GM23338 (cell line): ENCODE measurements around the gene NAALADL2. TPM values are rescaled to one million over a fixed set of nuclear protein-coding genes. Genes with fewer than 3 reads are reported as not detected.

ENCODE experiments used
- ATAC-seq: fragments of 200-7000 bp; cut with Tn5 transposase; 3 replicates; pipeline ENCODE4 v1.9.1; 2020
- DNase-seq: peaks from one replicate; pipeline ENCODE4 v3.0.0-alpha.2; 2015; ENCODE audit warnings: low spot score
- H2AFZ ChIP-seq: fragments of 200-600 bp; sonication (generic); 2 replicates; pipeline ENCODE4 v1.8.0; 2016; ENCODE audit warnings: antibody characterized with exemption, mild to moderate bottlenecking, moderate library complexity
- H3F3A ChIP-seq: fragments of 200-600 bp; sonication (generic); replicated peaks from 2 replicates; pipeline ENCODE4 v1.8.0; 2017; ENCODE audit warnings: antibody characterized with exemption, mixed run types, low read depth
- H3K27ac ChIP-seq: fragments of 200-600 bp; sonication (generic); 2 replicates; pipeline ENCODE4 v1.6.1; 2016; ENCODE audit warnings: low read depth
- H3K27me3 ChIP-seq: fragments of 200-600 bp; sonication (generic); 2 replicates; pipeline ENCODE4 v1.8.0; 2016; ENCODE audit warnings: mild to moderate bottlenecking, mixed run types, moderate library complexity; ENCODE audit not compliant: insufficient read depth
- H3K36me3 ChIP-seq: fragments of 200-600 bp; sonication (generic); 2 replicates; pipeline ENCODE4 v1.8.0; 2016; ENCODE audit warnings: mild to moderate bottlenecking; ENCODE audit not compliant: insufficient read depth
- H3K4me1 ChIP-seq: fragments of 200-600 bp; sonication (generic); 2 replicates; pipeline ENCODE4 v1.8.0; 2016; ENCODE audit warnings: mild to moderate bottlenecking, moderate library complexity; ENCODE audit not compliant: insufficient read depth
- H3K4me2 ChIP-seq: fragments of 200-600 bp; sonication (generic); 2 replicates; pipeline ENCODE4 v1.7.1; 2017; ENCODE audit warnings: mixed run types
- H3K4me3 ChIP-seq: fragments of 200-600 bp; sonication (generic); 2 replicates; pipeline ENCODE4 v1.6.1; 2016; ENCODE audit warnings: mixed run types
- H3K79me2 ChIP-seq: fragments of 200-600 bp; sonication (generic); replicated peaks from 2 replicates; pipeline ENCODE4 v1.8.0; 2017; ENCODE audit warnings: mild to moderate bottlenecking; ENCODE audit not compliant: insufficient read depth
- H3K9me2 ChIP-seq: fragments of 200-600 bp; sonication (generic); 2 replicates; pipeline ENCODE4 v1.8.0; 2017; ENCODE audit not compliant: insufficient read depth
- H4K20me1 ChIP-seq: fragments of 200-600 bp; sonication (generic); replicated peaks from 2 replicates; pipeline ENCODE4 v1.8.0; 2017; ENCODE audit warnings: mild to moderate bottlenecking; ENCODE audit not compliant: insufficient read depth
- H3K27ac Mint-ChIP-seq: 2 replicates; pipeline ENCODE4 v1.8.0; 2020; ENCODE audit warnings: inconsistent platforms, mild to moderate bottlenecking, moderate library complexity, mixed read lengths
- H3K27me3 Mint-ChIP-seq: 3 replicates; pipeline ENCODE4 v1.8.0; 2022; ENCODE audit warnings: low read depth, mild to moderate bottlenecking, moderate library complexity, mixed read lengths, inconsistent platforms; ENCODE audit not compliant: insufficient read depth, poor library complexity
- H3K36me3 Mint-ChIP-seq: 3 replicates; pipeline ENCODE4 v1.8.0; 2021; ENCODE audit warnings: low read depth, mild to moderate bottlenecking, inconsistent platforms, moderate library complexity, mixed read lengths
- H3K4me1 Mint-ChIP-seq: 3 replicates; pipeline ENCODE4 v1.8.0; 2020; ENCODE audit warnings: mild to moderate bottlenecking, inconsistent platforms, mixed read lengths
- H3K4me3 Mint-ChIP-seq: 3 replicates; pipeline ENCODE4 v1.8.0; 2021; ENCODE audit warnings: moderate library complexity, mild to moderate bottlenecking, inconsistent platforms, mixed read lengths
- H3K9me3 Mint-ChIP-seq: 3 replicates; pipeline ENCODE4 v1.8.0; 2020; ENCODE audit warnings: moderate library complexity, mild to moderate bottlenecking, inconsistent platforms, mixed read lengths
- CREB1 ChIP-seq: fragments of 250-450 bp; sonication (Bioruptor Pico); IDR thresholded peaks from 2 replicates; pipeline ENCODE4 v1.5.0; 2020; ENCODE audit warnings: low read depth, mild to moderate bottlenecking, moderate library complexity
- EZH2 ChIP-seq: fragments of 200-600 bp; sonication (generic); IDR thresholded peaks from one replicate; pipeline ENCODE4 v1.8.0; 2017; ENCODE audit warnings: antibody characterized with exemption, mild to moderate bottlenecking, low read depth; ENCODE audit not compliant: unreplicated experiment
- EZH2phosphoT487 ChIP-seq: fragments of 200-600 bp; sonication (generic); IDR thresholded peaks from one replicate; pipeline ENCODE4 v1.8.1; 2018; ENCODE audit warnings: antibody characterized with exemption; ENCODE audit not compliant: unreplicated experiment
- JUNB ChIP-seq: IDR thresholded peaks from one replicate; pipeline ENCODE4 v1.6.1; 2016; ENCODE audit warnings: antibody characterized with exemption; ENCODE audit not compliant: unreplicated experiment
- NANOG ChIP-seq: IDR thresholded peaks from 2 replicates; pipeline ENCODE4 v1.6.1; 2016; ENCODE audit warnings: antibody characterized with exemption, borderline replicate concordance
- POLR2AphosphoS5 ChIP-seq: IDR thresholded peaks from 2 replicates; pipeline ENCODE4 v1.6.1; 2016; ENCODE audit warnings: antibody characterized with exemption, low read depth
- STAT1 ChIP-seq: IDR thresholded peaks from one replicate; pipeline ENCODE4 v1.6.1; 2016; ENCODE audit warnings: antibody characterized with exemption; ENCODE audit not compliant: unreplicated experiment
- ZNF114 ChIP-seq: fragments of 250-450 bp; sonication (Bioruptor Pico); IDR thresholded peaks from 2 replicates; pipeline ENCODE4 v1.5.0; 2020; ENCODE audit warnings: mild to moderate bottlenecking, moderate library complexity
- ZNF331 ChIP-seq: fragments of 250-450 bp; sonication (Bioruptor Pico); IDR thresholded peaks from 2 replicates; pipeline ENCODE4 v1.5.0; 2020; ENCODE audit warnings: low read depth, mild to moderate bottlenecking, moderate library complexity
- polyA plus RNA-seq: library from polyadenylated mRNA; unstranded; fragments of >200 nt; fragmentation: Nextera tagmentation; extraction: Ambion mirVana; gene quantifications from 2 replicates; pipeline ENCODE4 v1.2.1, GENCODE V29; 2016
- total RNA-seq: library from RNA; depleted of rRNA; stranded (reverse); fragments of >200 nt; shearing (Covaris generic); gene quantifications from 2 replicates; pipeline ENCODE4 v1.2.3, GENCODE V29; 2014
- TF ChIP-seq, protein P1 (sequence below): IDR thresholded peaks from one replicate; pipeline ENCODE4 v1.6.1; 2018; ENCODE audit warnings: antibody characterized with exemption; ENCODE audit not compliant: unreplicated experiment
- TF ChIP-seq, protein P2 (sequence below): fragments of 250-450 bp; sonication (Bioruptor Pico); IDR thresholded peaks from 2 replicates; pipeline ENCODE4 v1.5.0; 2020; ENCODE audit warnings: mild to moderate bottlenecking, moderate library complexity
- TF ChIP-seq, protein P3 (sequence below), 2 experiments: fragments of 200-600 bp in 1 of 2; sonication (generic) in 1 of 2; conservative IDR thresholded peaks; 2 replicates each; pipeline versions ENCODE4 v1.5.1 to v1.6.1; 2016 to 2017; ENCODE audit warnings: antibody characterized with exemption in 2 of 2, low read depth in 2 of 2, mild to moderate bottlenecking in 2 of 2, moderate library complexity in 1 of 2
- TF ChIP-seq, protein P4 (sequence below): IDR thresholded peaks from 2 replicates; pipeline ENCODE4 v1.6.1; 2016; ENCODE audit warnings: antibody characterized with exemption

Gene NAALADL2
- total and polyA plus RNA-seq, 2 experiments from 2014 or later, result 1.6 to 2.6 TPM

DNA sequence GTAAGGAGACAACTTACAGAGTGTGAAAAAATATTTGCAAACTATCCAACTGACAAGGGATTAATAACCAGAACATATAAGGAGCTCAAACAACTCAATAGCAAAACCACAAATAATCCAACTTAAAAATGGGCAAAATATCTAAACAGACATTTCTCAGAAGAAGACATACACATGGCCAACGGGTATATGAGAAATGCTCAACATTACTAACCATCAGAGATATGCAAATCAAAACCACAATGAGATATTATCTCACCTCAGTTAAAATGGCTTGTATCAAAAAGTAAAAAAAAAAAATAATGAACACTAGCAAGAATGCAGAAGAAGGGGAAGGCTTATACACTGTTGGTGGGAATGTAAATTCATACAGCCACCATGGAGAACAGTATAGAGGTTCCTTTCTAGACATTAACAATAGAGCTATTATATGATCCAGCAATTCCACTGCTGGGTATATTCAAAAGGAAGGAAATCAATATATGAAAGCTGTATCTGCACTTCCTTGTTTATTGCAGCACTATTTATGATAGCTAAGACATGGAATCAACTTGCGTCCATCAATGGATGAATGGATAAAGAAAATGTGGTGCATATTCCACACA is 998.6 kb downstream of the NAALADL2 start:
- H3K27ac Mint-ChIP-seq, result no peak overlapping the region
- Histone ChIP-seq H2AFZ (no peak overlapping the region), H3F3A (no peaks in the 10 kb centered on the region), H3K79me2 (no peaks in the 10 kb centered on the region), H3K4me2 (no peak overlapping the region), H3K4me1 (no peaks in the 10 kb centered on the region), H3K9me2 (no peaks in the 10 kb centered on the region; the same call in 1 of the 2 replicates), H3K27me3 (no peaks in the 10 kb centered on the region), H3K4me3 (no peak overlapping the region), H4K20me1 (no peaks in the 10 kb centered on the region), H3K36me3 (no peaks in the 10 kb centered on the region), H3K27ac (no peak overlapping the region)
- no peaks in the 10 kb centered on the region for H3K4me1 Mint-ChIP-seq
- H3K27me3 Mint-ChIP-seq, result no peaks in the 10 kb centered on the region
- H3K9me3 Mint-ChIP-seq, result no peaks in the 10 kb centered on the region
- ATAC-seq, result no peak
- DNase-seq, result no peak
- H3K36me3 Mint-ChIP-seq, result no peaks in the 10 kb centered on the region
- no peak overlapping the region for H3K4me3 Mint-ChIP-seq
- TF ChIP-seq POLR2AphosphoS5, result no peak
- no peak for TF ChIP-seq ZNF114 (CRISPR knock-in tag)
- TF ChIP-seq, protein P1, sequence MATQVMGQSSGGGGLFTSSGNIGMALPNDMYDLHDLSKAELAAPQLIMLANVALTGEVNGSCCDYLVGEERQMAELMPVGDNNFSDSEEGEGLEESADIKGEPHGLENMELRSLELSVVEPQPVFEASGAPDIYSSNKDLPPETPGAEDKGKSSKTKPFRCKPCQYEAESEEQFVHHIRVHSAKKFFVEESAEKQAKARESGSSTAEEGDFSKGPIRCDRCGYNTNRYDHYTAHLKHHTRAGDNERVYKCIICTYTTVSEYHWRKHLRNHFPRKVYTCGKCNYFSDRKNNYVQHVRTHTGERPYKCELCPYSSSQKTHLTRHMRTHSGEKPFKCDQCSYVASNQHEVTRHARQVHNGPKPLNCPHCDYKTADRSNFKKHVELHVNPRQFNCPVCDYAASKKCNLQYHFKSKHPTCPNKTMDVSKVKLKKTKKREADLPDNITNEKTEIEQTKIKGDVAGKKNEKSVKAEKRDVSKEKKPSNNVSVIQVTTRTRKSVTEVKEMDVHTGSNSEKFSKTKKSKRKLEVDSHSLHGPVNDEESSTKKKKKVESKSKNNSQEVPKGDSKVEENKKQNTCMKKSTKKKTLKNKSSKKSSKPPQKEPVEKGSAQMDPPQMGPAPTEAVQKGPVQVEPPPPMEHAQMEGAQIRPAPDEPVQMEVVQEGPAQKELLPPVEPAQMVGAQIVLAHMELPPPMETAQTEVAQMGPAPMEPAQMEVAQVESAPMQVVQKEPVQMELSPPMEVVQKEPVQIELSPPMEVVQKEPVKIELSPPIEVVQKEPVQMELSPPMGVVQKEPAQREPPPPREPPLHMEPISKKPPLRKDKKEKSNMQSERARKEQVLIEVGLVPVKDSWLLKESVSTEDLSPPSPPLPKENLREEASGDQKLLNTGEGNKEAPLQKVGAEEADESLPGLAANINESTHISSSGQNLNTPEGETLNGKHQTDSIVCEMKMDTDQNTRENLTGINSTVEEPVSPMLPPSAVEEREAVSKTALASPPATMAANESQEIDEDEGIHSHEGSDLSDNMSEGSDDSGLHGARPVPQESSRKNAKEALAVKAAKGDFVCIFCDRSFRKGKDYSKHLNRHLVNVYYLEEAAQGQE, result no peak
- TF ChIP-seq EZH2, result no peak
- TF ChIP-seq JUNB, result no peak
- no peak for TF ChIP-seq ZNF331 (CRISPR knock-in tag)
- TF ChIP-seq EZH2phosphoT487, result no peak
- TF ChIP-seq, protein P2, sequence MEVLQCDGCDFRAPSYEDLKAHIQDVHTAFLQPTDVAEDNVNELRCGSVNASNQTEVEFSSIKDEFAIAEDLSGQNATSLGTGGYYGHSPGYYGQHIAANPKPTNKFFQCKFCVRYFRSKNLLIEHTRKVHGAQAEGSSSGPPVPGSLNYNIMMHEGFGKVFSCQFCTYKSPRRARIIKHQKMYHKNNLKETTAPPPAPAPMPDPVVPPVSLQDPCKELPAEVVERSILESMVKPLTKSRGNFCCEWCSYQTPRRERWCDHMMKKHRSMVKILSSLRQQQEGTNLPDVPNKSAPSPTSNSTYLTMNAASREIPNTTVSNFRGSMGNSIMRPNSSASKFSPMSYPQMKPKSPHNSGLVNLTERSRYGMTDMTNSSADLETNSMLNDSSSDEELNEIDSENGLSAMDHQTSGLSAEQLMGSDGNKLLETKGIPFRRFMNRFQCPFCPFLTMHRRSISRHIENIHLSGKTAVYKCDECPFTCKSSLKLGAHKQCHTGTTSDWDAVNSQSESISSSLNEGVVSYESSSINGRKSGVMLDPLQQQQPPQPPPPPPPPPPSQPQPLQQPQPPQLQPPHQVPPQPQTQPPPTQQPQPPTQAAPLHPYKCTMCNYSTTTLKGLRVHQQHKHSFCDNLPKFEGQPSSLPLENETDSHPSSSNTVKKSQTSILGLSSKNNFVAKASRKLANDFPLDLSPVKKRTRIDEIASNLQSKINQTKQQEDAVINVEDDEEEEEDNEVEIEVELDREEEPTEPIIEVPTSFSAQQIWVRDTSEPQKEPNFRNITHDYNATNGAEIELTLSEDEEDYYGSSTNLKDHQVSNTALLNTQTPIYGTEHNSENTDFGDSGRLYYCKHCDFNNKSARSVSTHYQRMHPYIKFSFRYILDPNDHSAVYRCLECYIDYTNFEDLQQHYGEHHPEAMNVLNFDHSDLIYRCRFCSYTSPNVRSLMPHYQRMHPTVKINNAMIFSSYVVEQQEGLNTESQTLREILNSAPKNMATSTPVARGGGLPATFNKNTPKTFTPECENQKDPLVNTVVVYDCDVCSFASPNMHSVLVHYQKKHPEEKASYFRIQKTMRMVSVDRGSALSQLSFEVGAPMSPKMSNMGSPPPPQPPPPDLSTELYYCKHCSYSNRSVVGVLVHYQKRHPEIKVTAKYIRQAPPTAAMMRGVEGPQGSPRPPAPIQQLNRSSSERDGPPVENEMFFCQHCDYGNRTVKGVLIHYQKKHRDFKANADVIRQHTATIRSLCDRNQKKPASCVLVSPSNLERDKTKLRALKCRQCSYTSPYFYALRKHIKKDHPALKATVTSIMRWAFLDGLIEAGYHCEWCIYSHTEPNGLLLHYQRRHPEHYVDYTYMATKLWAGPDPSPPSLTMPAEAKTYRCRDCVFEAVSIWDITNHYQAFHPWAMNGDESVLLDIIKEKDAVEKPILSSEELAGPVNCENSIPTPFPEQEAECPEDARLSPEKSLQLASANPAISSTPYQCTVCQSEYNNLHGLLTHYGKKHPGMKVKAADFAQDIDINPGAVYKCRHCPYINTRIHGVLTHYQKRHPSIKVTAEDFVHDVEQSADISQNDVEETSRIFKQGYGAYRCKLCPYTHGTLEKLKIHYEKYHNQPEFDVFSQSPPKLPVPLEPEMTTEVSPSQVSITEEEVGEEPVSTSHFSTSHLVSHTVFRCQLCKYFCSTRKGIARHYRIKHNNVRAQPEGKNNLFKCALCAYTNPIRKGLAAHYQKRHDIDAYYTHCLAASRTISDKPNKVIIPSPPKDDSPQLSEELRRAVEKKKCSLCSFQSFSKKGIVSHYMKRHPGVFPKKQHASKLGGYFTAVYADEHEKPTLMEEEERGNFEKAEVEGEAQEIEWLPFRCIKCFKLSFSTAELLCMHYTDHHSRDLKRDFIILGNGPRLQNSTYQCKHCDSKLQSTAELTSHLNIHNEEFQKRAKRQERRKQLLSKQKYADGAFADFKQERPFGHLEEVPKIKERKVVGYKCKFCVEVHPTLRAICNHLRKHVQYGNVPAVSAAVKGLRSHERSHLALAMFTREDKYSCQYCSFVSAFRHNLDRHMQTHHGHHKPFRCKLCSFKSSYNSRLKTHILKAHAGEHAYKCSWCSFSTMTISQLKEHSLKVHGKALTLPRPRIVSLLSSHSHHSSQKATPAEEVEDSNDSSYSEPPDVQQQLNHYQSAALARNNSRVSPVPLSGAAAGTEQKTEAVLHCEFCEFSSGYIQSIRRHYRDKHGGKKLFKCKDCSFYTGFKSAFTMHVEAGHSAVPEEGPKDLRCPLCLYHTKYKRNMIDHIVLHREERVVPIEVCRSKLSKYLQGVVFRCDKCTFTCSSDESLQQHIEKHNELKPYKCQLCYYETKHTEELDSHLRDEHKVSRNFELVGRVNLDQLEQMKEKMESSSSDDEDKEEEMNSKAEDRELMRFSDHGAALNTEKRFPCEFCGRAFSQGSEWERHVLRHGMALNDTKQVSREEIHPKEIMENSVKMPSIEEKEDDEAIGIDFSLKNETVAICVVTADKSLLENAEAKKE, result no peak
- TF ChIP-seq, protein P3, sequence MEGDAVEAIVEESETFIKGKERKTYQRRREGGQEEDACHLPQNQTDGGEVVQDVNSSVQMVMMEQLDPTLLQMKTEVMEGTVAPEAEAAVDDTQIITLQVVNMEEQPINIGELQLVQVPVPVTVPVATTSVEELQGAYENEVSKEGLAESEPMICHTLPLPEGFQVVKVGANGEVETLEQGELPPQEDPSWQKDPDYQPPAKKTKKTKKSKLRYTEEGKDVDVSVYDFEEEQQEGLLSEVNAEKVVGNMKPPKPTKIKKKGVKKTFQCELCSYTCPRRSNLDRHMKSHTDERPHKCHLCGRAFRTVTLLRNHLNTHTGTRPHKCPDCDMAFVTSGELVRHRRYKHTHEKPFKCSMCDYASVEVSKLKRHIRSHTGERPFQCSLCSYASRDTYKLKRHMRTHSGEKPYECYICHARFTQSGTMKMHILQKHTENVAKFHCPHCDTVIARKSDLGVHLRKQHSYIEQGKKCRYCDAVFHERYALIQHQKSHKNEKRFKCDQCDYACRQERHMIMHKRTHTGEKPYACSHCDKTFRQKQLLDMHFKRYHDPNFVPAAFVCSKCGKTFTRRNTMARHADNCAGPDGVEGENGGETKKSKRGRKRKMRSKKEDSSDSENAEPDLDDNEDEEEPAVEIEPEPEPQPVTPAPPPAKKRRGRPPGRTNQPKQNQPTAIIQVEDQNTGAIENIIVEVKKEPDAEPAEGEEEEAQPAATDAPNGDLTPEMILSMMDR (conservative IDR thresholded peaks at IDR 0.05; ENCODE audit: low read depth in 2 of 2), result no peak
- TF ChIP-seq STAT1, result no peak
- TF ChIP-seq, protein P4, sequence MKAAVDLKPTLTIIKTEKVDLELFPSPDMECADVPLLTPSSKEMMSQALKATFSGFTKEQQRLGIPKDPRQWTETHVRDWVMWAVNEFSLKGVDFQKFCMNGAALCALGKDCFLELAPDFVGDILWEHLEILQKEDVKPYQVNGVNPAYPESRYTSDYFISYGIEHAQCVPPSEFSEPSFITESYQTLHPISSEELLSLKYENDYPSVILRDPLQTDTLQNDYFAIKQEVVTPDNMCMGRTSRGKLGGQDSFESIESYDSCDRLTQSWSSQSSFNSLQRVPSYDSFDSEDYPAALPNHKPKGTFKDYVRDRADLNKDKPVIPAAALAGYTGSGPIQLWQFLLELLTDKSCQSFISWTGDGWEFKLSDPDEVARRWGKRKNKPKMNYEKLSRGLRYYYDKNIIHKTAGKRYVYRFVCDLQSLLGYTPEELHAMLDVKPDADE, result no peak
- TF ChIP-seq NANOG, result no peak
- TF ChIP-seq CREB1 (CRISPR knock-in tag), result no peak
